GM18870 (cell line): ENCODE measurements around the gene SIPA1.
"Not testable (repeated sequence)": the region's sequence is repeated elsewhere in the genome, so short reads cannot be mapped to it uniquely, and the experiment has no call there.

Source experiments
- ATAC-seq: cut with Tn5 transposase; IDR thresholded peaks from one replicate; pipeline ENCODE4 v1.9.1; 2021; ENCODE audit warnings: moderate library complexity; ENCODE audit not compliant: unreplicated experiment

SIPA1 gene

GRCh38 chr11:65623852-65624616 lies 13.9 kb upstream of the SIPA1 start:
- ATAC-seq, result no peak

GRCh38 chr11:65624931-65625627 lies 12.8 kb upstream of the SIPA1 start:
- ATAC-seq, result no peak

DNA sequence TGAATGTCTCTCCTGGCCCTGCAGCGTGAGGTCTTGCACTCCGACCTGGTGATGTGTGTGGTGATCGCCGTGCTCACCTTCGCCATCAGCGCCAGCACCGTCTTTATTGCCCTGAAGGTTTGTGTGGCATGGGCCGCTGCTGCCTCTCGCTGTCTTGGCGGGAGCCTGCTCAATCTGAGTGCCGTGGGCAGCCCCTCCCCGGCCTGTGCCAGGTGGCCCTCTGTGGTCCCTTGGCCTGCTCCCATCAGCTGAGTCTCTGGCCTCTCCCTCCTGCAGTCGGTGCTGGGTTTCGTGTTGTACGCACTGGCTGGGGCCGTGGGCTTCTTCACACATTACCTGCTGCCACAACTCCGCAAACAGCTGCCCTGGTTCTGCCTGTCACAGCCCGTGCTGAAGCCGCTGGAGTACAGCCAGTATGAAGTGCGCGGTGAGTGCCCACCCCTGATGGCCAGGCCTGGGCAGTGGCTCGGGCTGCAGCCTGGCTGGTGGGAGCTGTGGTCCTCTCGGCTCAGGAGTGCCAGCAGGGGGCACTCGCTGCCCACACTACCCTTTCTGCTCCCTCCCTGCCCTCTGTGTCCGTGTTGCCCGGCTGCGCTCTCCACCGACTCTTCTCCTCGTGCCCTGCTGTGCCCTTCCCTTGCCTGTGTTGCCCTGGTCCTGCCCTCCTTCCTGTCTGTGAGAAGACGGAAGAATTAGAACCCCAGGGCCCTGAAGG lies 12.1 kb upstream of the SIPA1 start:
- no peak for ATAC-seq

DNA sequence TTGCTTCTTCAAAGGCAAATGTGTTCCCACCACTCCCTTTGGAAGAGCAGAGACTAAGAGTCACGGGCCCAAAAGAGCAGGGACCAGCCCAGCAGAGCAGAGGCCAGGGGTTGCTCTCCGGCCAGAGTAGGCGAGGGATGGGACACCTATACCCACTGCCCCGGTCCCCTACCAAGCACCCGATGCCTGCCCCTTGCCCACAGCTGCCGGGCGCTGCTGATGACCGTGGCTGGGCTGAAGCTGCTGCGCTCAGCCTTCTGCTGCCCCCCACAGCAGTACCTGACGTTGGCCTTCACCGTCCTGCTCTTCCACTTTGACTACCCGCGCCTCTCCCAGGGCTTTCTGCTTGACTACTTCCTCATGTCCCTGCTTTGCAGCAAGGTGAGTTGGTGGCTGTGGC lies 10.7 kb upstream of the SIPA1 start:
- ATAC-seq, result no peak

GRCh38 chr11:65629579-65629978 lies 8.3 kb upstream of the SIPA1 start:
- ATAC-seq, result no peak

DNA sequence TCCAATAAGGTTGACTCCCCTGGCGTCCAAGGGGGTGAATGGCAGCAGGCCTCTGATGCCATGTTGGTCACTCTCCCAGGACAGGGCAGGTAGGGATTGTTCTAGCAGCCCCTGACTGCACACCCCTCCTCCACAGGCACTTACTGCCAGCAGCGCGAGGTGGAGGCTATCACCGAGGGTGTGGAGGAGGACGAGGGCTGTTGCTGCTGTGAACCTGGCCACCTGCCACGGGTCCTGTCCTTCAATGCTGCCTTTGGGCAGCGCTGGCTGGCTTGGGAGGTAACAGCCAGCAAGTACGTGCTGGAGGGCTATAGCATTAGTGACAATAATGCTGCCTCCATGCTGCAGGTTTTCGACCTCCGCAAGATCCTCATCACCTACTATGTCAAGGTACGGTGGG lies 7.7 kb upstream of the SIPA1 start:
- no peak for ATAC-seq

GRCh38 chr11:65633390-65634108 lies 4.4 kb upstream of the SIPA1 start:
- ATAC-seq, result no peak

DNA sequence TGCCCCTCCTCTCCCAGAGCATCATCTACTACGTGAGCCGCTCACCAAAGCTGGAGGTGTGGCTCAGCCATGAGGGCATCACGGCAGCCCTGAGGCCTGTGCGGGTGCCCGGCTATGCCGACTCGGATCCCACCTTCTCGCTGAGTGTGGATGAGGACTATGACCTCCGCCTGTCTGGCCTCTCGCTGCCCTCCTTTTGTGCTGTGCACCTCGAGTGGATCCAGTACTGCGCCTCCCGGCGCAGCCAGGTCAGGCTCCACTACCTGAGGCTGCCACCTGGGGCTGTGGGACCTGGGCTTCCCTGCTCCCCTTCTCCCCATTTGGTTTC lies 3.8 kb upstream of the SIPA1 start:
- ATAC-seq, result no peak

- no peak for ATAC-seq
Measured at GRCh38 chr11:65634440-65634839, 3.5 kb upstream of the SIPA1 start.

DNA sequence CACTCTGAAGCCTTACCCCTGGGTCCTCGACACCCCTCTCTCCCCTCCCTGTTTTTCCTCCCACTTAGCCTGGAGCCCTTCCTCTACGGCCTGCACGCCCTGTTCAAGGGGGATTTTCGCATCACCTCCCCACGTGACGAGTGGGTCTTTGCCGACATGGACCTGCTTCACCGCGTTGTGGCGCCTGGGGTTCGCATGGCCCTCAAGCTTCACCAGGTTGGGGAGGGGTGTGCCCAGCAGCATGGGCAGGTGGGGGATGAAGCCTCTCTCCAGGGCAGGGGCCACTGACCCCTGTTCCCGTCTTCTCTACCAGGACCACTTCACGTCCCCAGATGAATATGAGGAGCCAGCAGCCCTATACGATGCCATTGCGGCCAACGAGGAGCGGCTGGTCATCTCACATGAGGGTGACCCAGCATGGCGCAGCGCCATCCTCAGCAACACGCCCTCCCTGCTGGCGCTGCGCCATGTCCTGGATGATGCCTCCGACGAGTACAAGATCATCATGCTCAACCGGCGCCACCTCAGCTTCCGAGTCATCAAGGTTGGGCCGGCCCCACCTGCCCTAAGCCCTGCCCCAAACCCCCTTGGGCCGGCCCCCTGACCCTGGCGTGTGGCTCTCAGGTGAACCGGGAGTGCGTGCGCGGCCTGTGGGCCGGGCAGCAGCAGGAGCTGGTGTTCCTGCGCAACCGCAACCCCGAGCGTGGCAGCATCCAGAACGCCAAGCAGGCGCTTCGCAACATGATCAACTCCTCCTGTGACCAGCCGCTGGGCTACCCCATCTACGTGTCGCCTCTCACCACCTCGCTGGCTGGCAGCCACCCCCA lies 2.8 kb upstream of the SIPA1 start:
- ATAC-seq, result no peak

DNA sequence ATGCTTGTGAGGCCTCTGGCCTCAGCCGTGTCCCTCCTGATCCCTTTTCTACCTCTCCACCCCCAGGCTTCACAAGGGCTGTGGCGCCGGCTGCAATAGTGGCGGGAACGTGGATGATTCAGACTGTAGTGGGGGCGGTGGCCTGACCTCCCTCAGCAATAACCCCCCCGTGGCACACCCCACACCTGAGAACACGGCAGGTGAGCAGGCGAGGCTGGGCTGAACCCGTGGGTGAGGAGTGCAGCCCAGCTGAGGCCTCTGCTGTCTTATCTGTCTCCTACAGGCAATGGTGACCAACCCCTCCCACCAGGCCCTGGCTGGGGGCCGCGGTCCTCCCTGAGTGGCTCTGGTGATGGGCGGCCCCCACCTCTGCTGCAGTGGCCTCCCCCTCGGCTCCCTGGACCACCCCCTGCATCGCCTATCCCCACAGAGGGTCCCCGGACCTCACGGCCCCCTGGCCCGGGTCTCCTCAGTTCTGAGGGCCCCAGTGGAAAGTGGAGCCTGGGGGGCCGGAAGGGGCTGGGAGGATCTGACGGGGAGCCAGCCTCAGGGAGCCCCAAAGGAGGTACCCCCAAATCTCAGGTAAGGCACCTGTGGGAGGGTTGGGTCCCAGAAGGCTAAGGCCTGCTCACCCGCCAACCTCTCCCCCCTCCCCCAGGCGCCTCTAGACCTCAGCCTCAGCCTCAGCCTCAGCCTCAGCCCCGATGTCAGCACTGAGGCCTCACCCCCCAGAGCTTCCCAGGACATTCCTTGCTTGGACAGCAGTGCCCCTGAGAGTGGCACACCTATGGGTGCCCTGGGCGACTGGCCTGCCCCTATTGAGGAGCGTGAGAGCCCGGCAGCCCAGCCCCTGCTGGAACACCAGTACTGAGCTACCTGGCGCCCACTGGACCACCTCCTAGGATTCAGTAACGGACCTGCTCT lies 1.5 kb upstream of the SIPA1 start:
- ATAC-seq, result no peak

DNA sequence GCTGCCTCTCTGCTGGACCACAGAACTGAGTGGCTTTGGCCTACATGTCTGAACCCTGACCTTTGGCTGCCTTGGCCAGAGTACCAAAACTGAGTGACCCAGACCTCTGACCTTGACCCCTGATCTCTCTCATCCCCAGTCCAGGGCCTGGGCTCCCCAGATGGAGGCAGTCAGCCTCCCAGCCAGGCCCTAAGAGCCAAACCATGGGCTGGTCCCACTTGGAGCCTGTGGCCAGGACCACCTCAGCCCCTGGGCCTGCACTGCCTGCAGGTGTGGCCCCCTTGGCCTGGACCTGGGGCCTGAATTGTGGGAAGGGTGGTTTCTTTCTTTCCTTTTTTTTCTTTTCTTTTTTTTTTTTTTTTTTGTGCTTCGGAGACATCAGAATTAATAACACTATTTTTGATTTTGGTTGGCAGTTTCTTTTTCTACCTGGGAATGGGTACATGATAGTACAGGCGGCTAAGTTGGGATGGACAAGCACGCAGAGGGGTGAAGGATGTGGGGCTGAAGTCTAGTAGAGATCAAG lies 806 bp upstream of the SIPA1 start:
- no peak for ATAC-seq

DNA sequence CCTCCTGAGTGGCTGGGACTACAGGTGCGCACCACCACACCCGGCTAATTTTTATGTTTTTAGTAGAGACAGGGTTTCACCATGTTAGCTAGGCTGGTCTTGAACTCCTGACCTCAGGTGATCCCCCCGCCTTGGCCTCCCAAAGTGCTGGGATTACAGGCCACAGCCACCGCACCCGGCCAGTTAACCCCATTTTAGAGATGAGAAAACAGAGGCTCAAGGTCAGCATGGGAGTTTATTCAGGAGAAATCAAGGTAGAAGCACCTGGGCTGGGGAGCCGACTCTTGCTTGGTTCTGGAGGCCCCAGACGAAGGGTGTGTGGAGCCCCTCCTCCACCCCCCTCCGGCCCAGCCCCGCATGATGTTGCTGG lies 1.3 kb downstream of the SIPA1 start:
- not testable (repeated sequence) for ATAC-seq

GRCh38 chr11:65639623-65640482 lies 2.0 kb downstream of the SIPA1 start:
- peak; percentile 29 for ATAC-seq

- no peak for ATAC-seq
Measured at GRCh38 chr11:65640483-65641296, 2.8 kb downstream of the SIPA1 start.

GRCh38 chr11:65641297-65642013 lies 3.6 kb downstream of the SIPA1 start:
- ATAC-seq, result no peak
